ENCODE measurements around the gene KIAA0232. TPM values are rescaled to one million over a fixed set of nuclear protein-coding genes. Genes with fewer than 3 reads are reported as not detected.

Gene KIAA0232
- total and polyA plus RNA-seq, 10 of the 15 experiments (the other 5 are each of a cell fraction or from before 2014, with no cell fraction given): 2.8 to 15.1 (median 10.8) TPM

GRCh38 chr4:6909113-6909969 is 126.8 kb downstream of the KIAA0232 start, which contains the start of gene TBC1D14 (continued):
- TF ChIP-seq ZNF384 (IDR thresholded peaks at IDR 0.05; ENCODE audit: borderline replicate concordance, low read depth, low read length) (no peak; the same call in 1 of the 2 replicates), ZNF207 (IDR thresholded peaks at IDR 0.05; ENCODE audit: borderline replicate concordance) (peak; percentile 95), MAX (IDR thresholded peaks at IDR 0.05; ENCODE audit: low read depth, low read length) (no peak), IKZF1 (conservative IDR thresholded peaks at IDR 0.05) (peak; percentile 95), BACH1 (IDR thresholded peaks at IDR 0.05; ENCODE audit: borderline replicate concordance) (peak; percentile 73; the same call in 1 of the 2 replicates), TARDBP (IDR thresholded peaks at IDR 0.05; ENCODE audit: borderline replicate concordance) (peak; percentile 84; the same call in 1 of the 2 replicates), PAX5 (IDR thresholded peaks at IDR 0.05; ENCODE audit: borderline replicate concordance, low read depth, low read length) (0 out of 2 replicates have a peak, but pooled peaks have one; percentile 15), CREB1 (IDR thresholded peaks at IDR 0.05; ENCODE audit: low read depth) (peak; percentile 55; the same call in 1 of the 2 replicates), GATAD2B (conservative IDR thresholded peaks at IDR 0.05; ENCODE audit: low read depth) (peak; percentile 92), BHLHE40 (IDR thresholded peaks at IDR 0.05; ENCODE audit: borderline replicate concordance in 1 of 2, low read depth in 2 of 2, low read length in 1 of 2) (peak; percentile 87 to 98), E2F4 (IDR thresholded peaks at IDR 0.05; ENCODE audit: low read depth, low read length) (no peak), NRF1 (conservative IDR thresholded peaks at IDR 0.05; ENCODE audit: low read depth, low read length) (peak; percentile 42; the same call in 1 of the 2 replicates), NR2C1 (IDR thresholded peaks at IDR 0.05) (peak; percentile 73)
- TF ChIP-seq, protein P1, sequence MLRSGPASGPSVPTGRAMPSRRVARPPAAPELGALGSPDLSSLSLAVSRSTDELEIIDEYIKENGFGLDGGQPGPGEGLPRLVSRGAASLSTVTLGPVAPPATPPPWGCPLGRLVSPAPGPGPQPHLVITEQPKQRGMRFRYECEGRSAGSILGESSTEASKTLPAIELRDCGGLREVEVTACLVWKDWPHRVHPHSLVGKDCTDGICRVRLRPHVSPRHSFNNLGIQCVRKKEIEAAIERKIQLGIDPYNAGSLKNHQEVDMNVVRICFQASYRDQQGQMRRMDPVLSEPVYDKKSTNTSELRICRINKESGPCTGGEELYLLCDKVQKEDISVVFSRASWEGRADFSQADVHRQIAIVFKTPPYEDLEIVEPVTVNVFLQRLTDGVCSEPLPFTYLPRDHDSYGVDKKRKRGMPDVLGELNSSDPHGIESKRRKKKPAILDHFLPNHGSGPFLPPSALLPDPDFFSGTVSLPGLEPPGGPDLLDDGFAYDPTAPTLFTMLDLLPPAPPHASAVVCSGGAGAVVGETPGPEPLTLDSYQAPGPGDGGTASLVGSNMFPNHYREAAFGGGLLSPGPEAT (IDR thresholded peaks at IDR 0.05; ENCODE audit: low read depth): peak; percentile 98
- TF ChIP-seq, protein P2, sequence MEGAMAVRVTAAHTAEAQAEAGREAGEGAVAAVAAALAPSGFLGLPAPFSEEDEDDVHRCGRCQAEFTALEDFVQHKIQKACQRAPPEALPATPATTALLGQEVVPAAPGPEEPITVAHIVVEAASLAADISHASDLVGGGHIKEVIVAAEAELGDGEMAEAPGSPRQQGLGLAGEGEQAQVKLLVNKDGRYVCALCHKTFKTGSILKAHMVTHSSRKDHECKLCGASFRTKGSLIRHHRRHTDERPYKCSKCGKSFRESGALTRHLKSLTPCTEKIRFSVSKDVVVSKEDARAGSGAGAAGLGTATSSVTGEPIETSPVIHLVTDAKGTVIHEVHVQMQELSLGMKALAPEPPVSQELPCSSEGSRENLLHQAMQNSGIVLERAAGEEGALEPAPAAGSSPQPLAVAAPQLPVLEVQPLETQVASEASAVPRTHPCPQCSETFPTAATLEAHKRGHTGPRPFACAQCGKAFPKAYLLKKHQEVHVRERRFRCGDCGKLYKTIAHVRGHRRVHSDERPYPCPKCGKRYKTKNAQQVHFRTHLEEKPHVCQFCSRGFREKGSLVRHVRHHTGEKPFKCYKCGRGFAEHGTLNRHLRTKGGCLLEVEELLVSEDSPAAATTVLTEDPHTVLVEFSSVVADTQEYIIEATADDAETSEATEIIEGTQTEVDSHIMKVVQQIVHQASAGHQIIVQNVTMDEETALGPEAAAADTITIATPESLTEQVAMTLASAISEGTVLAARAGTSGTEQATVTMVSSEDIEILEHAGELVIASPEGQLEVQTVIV (IDR thresholded peaks at IDR 0.05; ENCODE audit: borderline replicate concordance, partially characterized antibody): peak; percentile 85
- TF ChIP-seq, protein P3, sequence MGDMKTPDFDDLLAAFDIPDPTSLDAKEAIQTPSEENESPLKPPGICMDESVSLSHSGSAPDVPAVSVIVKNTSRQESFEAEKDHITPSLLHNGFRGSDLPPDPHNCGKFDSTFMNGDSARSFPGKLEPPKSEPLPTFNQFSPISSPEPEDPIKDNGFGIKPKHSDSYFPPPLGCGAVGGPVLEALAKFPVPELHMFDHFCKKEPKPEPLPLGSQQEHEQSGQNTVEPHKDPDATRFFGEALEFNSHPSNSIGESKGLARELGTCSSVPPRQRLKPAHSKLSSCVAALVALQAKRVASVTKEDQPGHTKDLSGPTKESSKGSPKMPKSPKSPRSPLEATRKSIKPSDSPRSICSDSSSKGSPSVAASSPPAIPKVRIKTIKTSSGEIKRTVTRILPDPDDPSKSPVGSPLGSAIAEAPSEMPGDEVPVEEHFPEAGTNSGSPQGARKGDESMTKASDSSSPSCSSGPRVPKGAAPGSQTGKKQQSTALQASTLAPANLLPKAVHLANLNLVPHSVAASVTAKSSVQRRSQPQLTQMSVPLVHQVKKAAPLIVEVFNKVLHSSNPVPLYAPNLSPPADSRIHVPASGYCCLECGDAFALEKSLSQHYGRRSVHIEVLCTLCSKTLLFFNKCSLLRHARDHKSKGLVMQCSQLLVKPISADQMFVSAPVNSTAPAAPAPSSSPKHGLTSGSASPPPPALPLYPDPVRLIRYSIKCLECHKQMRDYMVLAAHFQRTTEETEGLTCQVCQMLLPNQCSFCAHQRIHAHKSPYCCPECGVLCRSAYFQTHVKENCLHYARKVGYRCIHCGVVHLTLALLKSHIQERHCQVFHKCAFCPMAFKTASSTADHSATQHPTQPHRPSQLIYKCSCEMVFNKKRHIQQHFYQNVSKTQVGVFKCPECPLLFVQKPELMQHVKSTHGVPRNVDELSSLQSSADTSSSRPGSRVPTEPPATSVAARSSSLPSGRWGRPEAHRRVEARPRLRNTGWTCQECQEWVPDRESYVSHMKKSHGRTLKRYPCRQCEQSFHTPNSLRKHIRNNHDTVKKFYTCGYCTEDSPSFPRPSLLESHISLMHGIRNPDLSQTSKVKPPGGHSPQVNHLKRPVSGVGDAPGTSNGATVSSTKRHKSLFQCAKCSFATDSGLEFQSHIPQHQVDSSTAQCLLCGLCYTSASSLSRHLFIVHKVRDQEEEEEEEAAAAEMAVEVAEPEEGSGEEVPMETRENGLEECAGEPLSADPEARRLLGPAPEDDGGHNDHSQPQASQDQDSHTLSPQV (IDR thresholded peaks at IDR 0.05): no peak
- TF ChIP-seq, protein P4, sequence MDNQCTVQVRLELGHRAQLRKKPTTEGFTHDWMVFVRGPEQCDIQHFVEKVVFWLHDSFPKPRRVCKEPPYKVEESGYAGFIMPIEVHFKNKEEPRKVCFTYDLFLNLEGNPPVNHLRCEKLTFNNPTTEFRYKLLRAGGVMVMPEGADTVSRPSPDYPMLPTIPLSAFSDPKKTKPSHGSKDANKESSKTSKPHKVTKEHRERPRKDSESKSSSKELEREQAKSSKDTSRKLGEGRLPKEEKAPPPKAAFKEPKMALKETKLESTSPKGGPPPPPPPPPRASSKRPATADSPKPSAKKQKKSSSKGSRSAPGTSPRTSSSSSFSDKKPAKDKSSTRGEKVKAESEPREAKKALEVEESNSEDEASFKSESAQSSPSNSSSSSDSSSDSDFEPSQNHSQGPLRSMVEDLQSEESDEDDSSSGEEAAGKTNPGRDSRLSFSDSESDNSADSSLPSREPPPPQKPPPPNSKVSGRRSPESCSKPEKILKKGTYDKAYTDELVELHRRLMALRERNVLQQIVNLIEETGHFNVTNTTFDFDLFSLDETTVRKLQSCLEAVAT (IDR thresholded peaks at IDR 0.05): peak; percentile 100

Data from GM12878 (cell line).